Measurements from ENCODE around the gene RSRC2.
"Not testable (repeated sequence)": the region's sequence is repeated elsewhere in the genome, so short reads cannot be mapped to it uniquely, and the experiment has no call there.

Gene RSRC2

DNA sequence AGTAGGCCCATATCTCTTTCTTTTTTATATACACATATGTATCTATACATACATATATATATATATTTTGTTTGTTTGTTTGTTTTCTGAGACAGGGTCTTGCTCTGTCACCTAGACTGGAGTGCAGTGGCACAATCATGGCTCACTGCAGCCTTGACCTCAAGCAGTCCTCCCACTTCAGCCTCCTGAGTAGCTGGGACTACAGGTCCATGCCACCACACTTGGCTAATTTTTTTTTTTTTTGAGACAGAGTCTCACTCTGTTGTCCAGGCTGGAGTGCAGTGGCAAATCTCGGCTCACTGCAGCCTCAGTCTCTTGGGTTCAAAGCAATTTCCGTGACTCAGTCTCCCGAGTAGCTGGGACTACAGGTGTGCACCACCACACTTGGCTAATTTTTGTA, 38.9 kb downstream of the RSRC2 start:
- not testable (repeated sequence) for H3K9me3 ChIP-seq (ENCODE audit: control insufficient read depth in 2 of 2, low read length in 2 of 2); H3K27ac ChIP-seq (ENCODE audit: low read depth in 2 of 2, low read length in 2 of 2); H3K27me3 ChIP-seq (ENCODE audit: control insufficient read depth in 2 of 2, insufficient read depth in 2 of 2, low read length in 2 of 2); H3K4me3 ChIP-seq (ENCODE audit: low read length in 2 of 2); H3K4me1 ChIP-seq (ENCODE audit: control insufficient read depth in 2 of 2, insufficient read depth in 2 of 2, low read length in 2 of 2); H3K9ac ChIP-seq (ENCODE audit: low read depth in 1 of 2, low read length in 2 of 2)
- peaks cover 50 to 63% of the 10 kb centered on the region in 2 donors for H3K36me3 ChIP-seq (ENCODE audit: control insufficient read depth in 2 of 2, insufficient read depth in 2 of 2, low read length in 2 of 2)

DNA sequence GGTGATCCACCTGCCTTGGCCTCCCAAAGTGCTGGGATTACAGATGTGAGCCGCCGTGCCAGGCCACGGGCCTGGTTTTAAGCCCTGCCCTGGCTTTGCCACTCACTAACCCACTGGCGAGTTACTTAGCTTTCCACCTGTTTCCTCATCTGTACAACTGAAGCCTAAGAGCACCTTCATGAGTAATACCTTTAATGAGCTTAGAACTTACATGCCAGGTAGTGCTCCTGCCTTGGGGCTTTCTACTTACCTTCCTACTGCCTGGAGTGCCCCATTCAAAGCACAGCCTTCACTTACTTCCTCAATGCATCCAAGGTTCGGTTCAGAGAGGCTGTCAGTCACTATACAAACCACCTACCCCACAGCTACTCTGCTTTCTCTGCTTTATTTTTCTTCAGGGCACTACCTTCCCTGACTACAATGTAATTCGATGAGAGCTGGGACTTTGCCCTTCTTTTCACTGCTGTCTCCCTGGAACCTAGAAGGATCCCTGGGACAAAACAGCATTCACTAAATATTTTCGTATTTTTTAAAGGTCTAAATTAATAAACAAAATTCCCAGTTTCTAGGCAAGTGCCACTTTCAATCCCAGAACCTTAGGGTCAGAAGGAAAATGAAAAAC, 39.8 kb downstream of the RSRC2 start:
- H3K27ac ChIP-seq (ENCODE audit: low read depth in 2 of 2, low read length in 2 of 2): no peak overlapping the region
- H3K9ac ChIP-seq (ENCODE audit: low read depth in 1 of 2, low read length in 2 of 2): no peak overlapping the region
- H3K4me3 ChIP-seq (ENCODE audit: low read length in 2 of 2): no peak overlapping the region
- no peaks in the 10 kb centered on the region for H3K9me3 ChIP-seq (ENCODE audit: control insufficient read depth in 2 of 2, low read length in 2 of 2)
- no peaks in the 10 kb centered on the region for H3K27me3 ChIP-seq (ENCODE audit: control insufficient read depth in 2 of 2, insufficient read depth in 2 of 2, low read length in 2 of 2)
- H3K4me1 ChIP-seq (ENCODE audit: control insufficient read depth in 2 of 2, insufficient read depth in 2 of 2, low read length in 2 of 2): no peaks in the 10 kb centered on the region
- H3K36me3 ChIP-seq (ENCODE audit: control insufficient read depth in 2 of 2, insufficient read depth in 2 of 2, low read length in 2 of 2): peaks cover 51 to 62% of the 10 kb centered on the region in 2 donors

DNA sequence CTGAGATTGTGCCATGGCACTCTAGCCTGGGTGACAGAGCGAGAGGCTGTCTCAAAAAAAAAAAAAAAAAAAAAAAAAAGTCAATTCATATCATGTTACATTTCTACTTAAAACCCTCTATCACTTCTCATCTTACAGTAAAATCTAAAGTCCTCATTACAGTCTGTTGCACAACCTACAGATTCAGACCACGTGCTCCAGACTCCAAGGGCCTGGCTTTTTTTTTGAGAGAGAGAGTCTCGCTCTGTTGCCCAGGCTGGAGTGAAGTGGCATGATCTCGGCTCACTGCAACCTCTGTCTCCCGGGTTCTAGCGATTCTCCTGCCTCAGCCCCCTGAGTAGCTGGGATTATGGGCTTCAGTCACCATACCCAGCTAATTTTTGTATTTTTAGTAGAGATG, 40.4 kb downstream of the RSRC2 start:
- peaks cover 53 to 64% of the 10 kb centered on the region in 2 donors for H3K36me3 ChIP-seq (ENCODE audit: control insufficient read depth in 2 of 2, insufficient read depth in 2 of 2, low read length in 2 of 2)
- not testable (repeated sequence) for H3K9ac ChIP-seq (ENCODE audit: low read depth in 1 of 2, low read length in 2 of 2); H3K4me3 ChIP-seq (ENCODE audit: low read length in 2 of 2); H3K27ac ChIP-seq (ENCODE audit: low read depth in 2 of 2, low read length in 2 of 2); H3K4me1 ChIP-seq (ENCODE audit: control insufficient read depth in 2 of 2, insufficient read depth in 2 of 2, low read length in 2 of 2); H3K9me3 ChIP-seq (ENCODE audit: control insufficient read depth in 2 of 2, low read length in 2 of 2); H3K27me3 ChIP-seq (ENCODE audit: control insufficient read depth in 2 of 2, insufficient read depth in 2 of 2, low read length in 2 of 2)

DNA sequence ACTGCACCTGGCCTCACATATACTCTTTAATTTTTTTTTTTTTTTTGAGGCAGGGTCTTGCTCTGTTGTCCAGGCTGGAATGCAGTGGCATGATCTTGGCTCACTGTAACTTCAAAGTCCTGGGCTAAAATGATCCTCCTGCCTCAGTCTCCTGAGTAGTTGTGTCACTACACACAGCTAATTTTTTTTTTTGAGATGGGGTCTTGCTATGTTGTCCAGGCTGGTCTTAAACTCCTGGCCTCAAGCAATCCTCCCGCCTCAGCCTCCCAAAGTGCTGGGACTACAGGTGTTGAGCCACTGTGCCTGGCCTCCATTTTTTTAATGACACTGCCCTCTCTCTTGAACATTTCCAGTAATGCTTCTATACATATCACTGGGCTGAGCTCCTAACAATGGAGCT, 42.4 kb downstream of the RSRC2 start:
- not testable (repeated sequence) for H3K27me3 ChIP-seq (ENCODE audit: control insufficient read depth in 2 of 2, insufficient read depth in 2 of 2, low read length in 2 of 2)
- peaks cover 52 to 67% of the 10 kb centered on the region in 2 donors for H3K36me3 ChIP-seq (ENCODE audit: control insufficient read depth in 2 of 2, insufficient read depth in 2 of 2, low read length in 2 of 2)

DNA sequence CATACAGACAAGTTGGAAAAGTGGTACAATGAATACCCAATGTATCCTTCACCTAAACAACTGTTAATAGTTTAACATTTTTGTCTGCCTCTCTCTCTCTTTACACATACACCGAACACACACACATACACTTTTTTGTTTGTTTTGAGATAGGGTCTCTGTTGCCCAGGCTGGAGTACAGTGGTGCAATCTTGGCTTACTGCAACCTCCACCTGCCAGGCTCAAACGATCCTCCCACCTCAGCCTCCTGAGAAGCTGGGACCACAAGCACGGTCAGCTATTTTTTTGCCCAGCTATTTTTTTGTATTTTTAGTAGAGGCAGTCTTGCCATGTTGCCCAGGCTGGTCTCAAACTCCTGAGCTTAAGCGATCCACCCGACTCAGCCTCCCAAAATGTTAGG, 42.8 kb downstream of the RSRC2 start:
- Histone ChIP-seq H3K36me3 (ENCODE audit: control insufficient read depth in 2 of 2, insufficient read depth in 2 of 2, low read length in 2 of 2) (peaks cover 48 to 63% of the 10 kb centered on the region in 2 donors), H3K9me3 (ENCODE audit: control insufficient read depth in 2 of 2, low read length in 2 of 2) (no peaks in the 10 kb centered on the region), H3K27me3 (ENCODE audit: control insufficient read depth in 2 of 2, insufficient read depth in 2 of 2, low read length in 2 of 2) (no peaks in the 10 kb centered on the region), H3K4me1 (ENCODE audit: control insufficient read depth in 2 of 2, insufficient read depth in 2 of 2, low read length in 2 of 2) (no peaks in the 10 kb centered on the region), H3K4me3 (ENCODE audit: low read length in 2 of 2) (no peak overlapping the region), H3K9ac (ENCODE audit: low read depth in 1 of 2, low read length in 2 of 2) (no peak overlapping the region), H3K27ac (ENCODE audit: low read depth in 2 of 2, low read length in 2 of 2) (no peak overlapping the region)

More for the DNA sequence above, 42.4 kb downstream of the RSRC2 start:
- H3K4me1 ChIP-seq (ENCODE audit: control insufficient read depth in 2 of 2, insufficient read depth in 2 of 2, low read length in 2 of 2); H3K27ac ChIP-seq (ENCODE audit: low read depth in 2 of 2, low read length in 2 of 2); H3K9me3 ChIP-seq (ENCODE audit: control insufficient read depth in 2 of 2, low read length in 2 of 2); H3K9ac ChIP-seq (ENCODE audit: low read depth in 1 of 2, low read length in 2 of 2); H3K4me3 ChIP-seq (ENCODE audit: low read length in 2 of 2): not testable (repeated sequence)

DNA sequence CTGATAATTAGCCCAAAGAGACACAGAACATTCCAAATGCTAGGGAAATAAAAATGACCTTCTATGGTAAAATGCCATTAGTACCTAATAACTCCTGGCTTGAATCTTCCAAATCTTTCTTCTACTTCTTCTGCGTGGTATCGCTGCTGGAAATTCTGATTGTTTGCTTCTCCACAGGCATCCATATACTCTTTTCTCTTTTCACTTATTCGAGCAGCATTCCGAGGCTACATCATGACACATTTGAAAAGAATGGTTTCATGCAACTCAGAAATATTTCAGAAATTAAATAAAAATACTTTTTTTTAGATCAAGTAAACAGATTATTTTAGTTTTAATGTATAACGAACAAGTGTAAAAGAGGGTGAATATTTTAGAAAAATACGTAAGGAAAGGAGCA, 44.9 kb downstream of the RSRC2 start:
- H3K36me3 ChIP-seq (ENCODE audit: control insufficient read depth in 2 of 2, insufficient read depth in 2 of 2, low read length in 2 of 2): peaks cover 52 to 60% of the 10 kb centered on the region in 2 donors
- no peaks in the 10 kb centered on the region for H3K4me1 ChIP-seq (ENCODE audit: control insufficient read depth in 2 of 2, insufficient read depth in 2 of 2, low read length in 2 of 2)
- no peak overlapping the region for H3K4me3 ChIP-seq (ENCODE audit: low read length in 2 of 2)
- H3K9ac ChIP-seq (ENCODE audit: low read depth in 1 of 2, low read length in 2 of 2): no peak overlapping the region
- H3K27me3 ChIP-seq (ENCODE audit: control insufficient read depth in 2 of 2, insufficient read depth in 2 of 2, low read length in 2 of 2): no peaks in the 10 kb centered on the region
- H3K27ac ChIP-seq (ENCODE audit: low read depth in 2 of 2, low read length in 2 of 2): no peak overlapping the region
- no peaks in the 10 kb centered on the region for H3K9me3 ChIP-seq (ENCODE audit: control insufficient read depth in 2 of 2, low read length in 2 of 2)

DNA sequence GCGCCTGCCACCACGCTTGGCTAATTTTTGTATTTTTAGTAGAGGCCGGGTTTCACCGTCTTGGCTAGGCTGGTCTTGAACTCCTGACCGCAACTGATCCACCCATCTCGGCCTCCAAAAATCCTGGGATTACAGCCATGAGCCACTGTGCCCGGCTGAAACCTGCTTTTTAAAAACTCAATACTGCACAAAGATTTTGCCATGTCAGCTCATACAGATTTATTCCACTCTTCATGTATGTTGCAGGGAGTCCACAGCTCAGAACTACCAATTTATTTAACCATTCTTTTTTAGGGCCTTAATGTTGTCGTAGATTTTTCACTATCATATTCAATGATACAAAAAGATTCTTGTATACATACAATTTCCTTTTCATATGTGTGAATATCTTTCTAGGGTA, 46.0 kb downstream of the RSRC2 start:
- H3K36me3 ChIP-seq (ENCODE audit: control insufficient read depth in 2 of 2, insufficient read depth in 2 of 2, low read length in 2 of 2): peaks cover 57 to 63% of the 10 kb centered on the region in 2 donors
- no peak overlapping the region for H3K4me3 ChIP-seq (ENCODE audit: low read length in 2 of 2)
- H3K9ac ChIP-seq (ENCODE audit: low read depth in 1 of 2, low read length in 2 of 2): no peak overlapping the region
- H3K4me1 ChIP-seq (ENCODE audit: control insufficient read depth in 2 of 2, insufficient read depth in 2 of 2, low read length in 2 of 2): no peaks in the 10 kb centered on the region
- H3K9me3 ChIP-seq (ENCODE audit: control insufficient read depth in 2 of 2, low read length in 2 of 2): no peaks in the 10 kb centered on the region
- H3K27ac ChIP-seq (ENCODE audit: low read depth in 2 of 2, low read length in 2 of 2): no peak overlapping the region
- H3K27me3 ChIP-seq (ENCODE audit: control insufficient read depth in 2 of 2, insufficient read depth in 2 of 2, low read length in 2 of 2): no peaks in the 10 kb centered on the region

DNA sequence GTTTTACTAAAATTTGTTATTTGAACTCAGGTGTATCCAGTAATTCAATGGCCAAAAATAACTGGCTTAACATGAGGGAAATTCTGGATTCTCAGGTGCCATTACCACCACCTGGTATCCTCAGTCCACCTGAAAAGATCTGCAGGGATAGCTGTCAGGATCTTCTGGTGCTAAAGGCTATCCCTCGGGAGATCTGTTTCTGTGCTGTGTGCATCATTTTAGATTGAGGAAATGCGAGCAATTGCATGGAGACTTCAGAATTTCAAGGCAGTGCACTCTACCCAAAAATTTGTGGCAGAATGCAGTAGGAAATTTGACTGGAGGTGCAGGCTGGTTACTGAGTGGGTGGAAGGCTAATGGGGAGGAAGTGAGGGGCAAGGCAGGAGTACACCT, 52.4 kb downstream of the RSRC2 start:
- H3K27ac ChIP-seq (ENCODE audit: low read depth in 2 of 2, low read length in 2 of 2): no peak overlapping the region
- no peaks in the 10 kb centered on the region for H3K4me1 ChIP-seq (ENCODE audit: control insufficient read depth in 2 of 2, insufficient read depth in 2 of 2, low read length in 2 of 2)
- no peaks in the 10 kb centered on the region for H3K9me3 ChIP-seq (ENCODE audit: control insufficient read depth in 2 of 2, low read length in 2 of 2)
- no peak overlapping the region for H3K9ac ChIP-seq (ENCODE audit: low read depth in 1 of 2, low read length in 2 of 2)
- no peak overlapping the region for H3K4me3 ChIP-seq (ENCODE audit: low read length in 2 of 2)
- peaks cover 39 to 43% of the 10 kb centered on the region in 2 donors for H3K36me3 ChIP-seq (ENCODE audit: control insufficient read depth in 2 of 2, insufficient read depth in 2 of 2, low read length in 2 of 2)
- H3K27me3 ChIP-seq (ENCODE audit: control insufficient read depth in 2 of 2, insufficient read depth in 2 of 2, low read length in 2 of 2): no peaks in the 10 kb centered on the region

DNA sequence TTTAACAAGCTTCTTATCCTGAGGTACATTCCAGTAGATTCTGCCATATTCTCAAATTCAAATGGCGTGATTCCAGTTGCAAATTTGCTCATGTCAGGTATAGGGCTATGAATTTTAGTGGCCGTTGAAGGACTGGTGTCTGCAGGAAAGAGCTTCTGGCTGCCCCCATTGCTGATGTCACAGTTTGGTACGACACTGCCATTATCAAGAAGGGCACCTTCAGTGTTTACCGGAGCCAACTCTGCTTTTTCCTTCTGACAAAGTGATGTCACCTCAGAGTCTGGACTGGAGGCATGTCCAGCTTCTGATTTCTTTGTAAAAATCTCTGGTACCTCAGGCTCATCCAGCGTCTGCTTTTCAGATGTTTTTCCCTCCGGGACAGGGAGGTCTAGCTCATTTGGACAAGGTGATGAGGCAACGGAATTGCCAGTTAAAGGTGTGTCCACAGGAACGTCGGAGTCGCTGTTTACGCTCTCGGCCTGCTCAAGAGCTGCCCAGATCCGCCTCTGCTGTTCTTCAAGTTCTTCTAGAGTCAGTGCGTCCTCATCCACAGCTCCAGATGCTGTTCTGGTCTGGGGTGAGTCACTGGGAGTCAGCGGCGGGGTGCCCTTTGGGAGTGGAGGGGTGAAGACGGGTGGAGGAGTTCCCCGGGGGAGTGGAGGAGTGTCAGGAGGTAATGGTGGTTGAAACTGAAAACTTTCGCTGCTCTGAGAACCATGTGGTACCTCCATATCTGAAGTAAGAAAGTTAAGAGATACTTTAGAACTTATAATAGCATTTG, 53.0 kb downstream of the RSRC2 start:
- H3K4me1 ChIP-seq (ENCODE audit: control insufficient read depth in 2 of 2, insufficient read depth in 2 of 2, low read length in 2 of 2): no peaks in the 10 kb centered on the region
- H3K9me3 ChIP-seq (ENCODE audit: control insufficient read depth in 2 of 2, low read length in 2 of 2): no peaks in the 10 kb centered on the region
- H3K4me3 ChIP-seq (ENCODE audit: low read length in 2 of 2): no peak overlapping the region
- H3K27me3 ChIP-seq (ENCODE audit: control insufficient read depth in 2 of 2, insufficient read depth in 2 of 2, low read length in 2 of 2): no peaks in the 10 kb centered on the region
- H3K27ac ChIP-seq (ENCODE audit: low read depth in 2 of 2, low read length in 2 of 2): no peak overlapping the region
- no peak overlapping the region for H3K9ac ChIP-seq (ENCODE audit: low read depth in 1 of 2, low read length in 2 of 2)
- H3K36me3 ChIP-seq (ENCODE audit: control insufficient read depth in 2 of 2, insufficient read depth in 2 of 2, low read length in 2 of 2): peaks cover 36 to 41% of the 10 kb centered on the region in 2 donors

DNA sequence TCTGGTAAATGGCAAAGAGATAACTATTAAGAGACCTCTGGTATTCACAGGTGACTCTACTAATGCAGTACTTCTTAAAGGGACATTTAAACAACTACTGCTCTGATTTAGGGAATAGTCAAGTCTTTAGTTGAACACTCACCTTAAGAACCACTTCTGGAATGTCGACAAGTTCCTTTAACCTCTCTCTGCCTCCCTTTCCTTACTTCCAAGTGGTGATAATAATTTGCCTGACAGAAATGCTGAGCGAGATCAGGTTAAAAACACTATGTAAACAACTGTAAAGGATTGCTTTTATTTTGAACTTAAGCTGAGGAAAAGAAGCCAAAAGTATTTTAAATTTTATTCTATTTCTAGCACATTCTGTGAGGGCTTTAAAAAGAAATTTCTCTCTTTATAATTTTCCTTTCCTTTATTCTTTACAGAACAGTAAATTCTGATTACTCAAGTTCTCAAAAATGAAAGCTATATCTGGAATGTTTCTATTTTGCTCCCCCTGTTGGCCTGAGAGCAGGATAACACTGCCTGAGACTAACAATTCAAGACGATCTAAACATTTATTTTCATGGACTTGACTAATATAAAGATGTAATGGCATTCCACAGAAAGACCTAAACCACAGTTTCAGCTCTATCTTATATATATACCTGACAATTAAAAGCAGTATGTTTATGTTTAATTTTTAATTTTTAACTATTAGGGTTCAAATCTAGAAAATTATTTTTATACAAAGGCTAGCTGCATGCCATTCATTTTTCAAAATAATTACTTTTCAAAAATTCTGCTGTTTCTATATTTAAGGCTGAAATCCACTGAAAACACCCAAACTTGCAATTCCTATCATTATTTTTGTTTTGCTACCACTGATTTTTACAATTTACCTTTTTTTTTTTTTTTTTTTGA, 55.2 kb downstream of the RSRC2 start:
- H3K36me3 ChIP-seq (ENCODE audit: control insufficient read depth in 2 of 2, insufficient read depth in 2 of 2, low read length in 2 of 2): peaks cover 25 to 28% of the 10 kb centered on the region in 2 donors
- H3K27me3 ChIP-seq (ENCODE audit: control insufficient read depth in 2 of 2, insufficient read depth in 2 of 2, low read length in 2 of 2): no peaks in the 10 kb centered on the region
- no peak overlapping the region for H3K4me3 ChIP-seq (ENCODE audit: low read length in 2 of 2)
- no peak overlapping the region for H3K9ac ChIP-seq (ENCODE audit: low read depth in 1 of 2, low read length in 2 of 2)
- H3K27ac ChIP-seq (ENCODE audit: low read depth in 2 of 2, low read length in 2 of 2): peak overlapping the region in 1 of 2 donors; percentile 21
- H3K9me3 ChIP-seq (ENCODE audit: control insufficient read depth in 2 of 2, low read length in 2 of 2): no peaks in the 10 kb centered on the region
- H3K4me1 ChIP-seq (ENCODE audit: control insufficient read depth in 2 of 2, insufficient read depth in 2 of 2, low read length in 2 of 2): no peaks in the 10 kb centered on the region
